Fibroblast of mammary gland (primary cell): ENCODE measurements around the gene MARVELD3.
"Not testable (repeated sequence)": the region's sequence is repeated elsewhere in the genome, so short reads cannot be mapped to it uniquely, and the experiment has no call there.

Source experiments
- DNase-seq: peaks from one replicate; pipeline ENCODE4 v3.0.0-alpha.2; 2010; ENCODE audit warnings: low read depth
- H3K4me3 ChIP-seq: 2 replicates; pipeline ENCODE4 v1.5.1; 2011; ENCODE audit warnings: low read depth, mild to moderate bottlenecking, low read length, moderate library complexity; ENCODE audit not compliant: control insufficient read depth
- CTCF ChIP-seq: conservative IDR thresholded peaks from 2 replicates; pipeline ENCODE4 v1.5.1; 2011; ENCODE audit warnings: low read depth, low read length, inconsistent platforms; ENCODE audit not compliant: control insufficient read depth, insufficient read depth

MARVELD3 gene, protein sequence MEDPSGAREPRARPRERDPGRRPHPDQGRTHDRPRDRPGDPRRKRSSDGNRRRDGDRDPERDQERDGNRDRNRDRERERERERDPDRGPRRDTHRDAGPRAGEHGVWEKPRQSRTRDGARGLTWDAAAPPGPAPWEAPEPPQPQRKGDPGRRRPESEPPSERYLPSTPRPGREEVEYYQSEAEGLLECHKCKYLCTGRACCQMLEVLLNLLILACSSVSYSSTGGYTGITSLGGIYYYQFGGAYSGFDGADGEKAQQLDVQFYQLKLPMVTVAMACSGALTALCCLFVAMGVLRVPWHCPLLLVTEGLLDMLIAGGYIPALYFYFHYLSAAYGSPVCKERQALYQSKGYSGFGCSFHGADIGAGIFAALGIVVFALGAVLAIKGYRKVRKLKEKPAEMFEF

GRCh38 chr16:71626018-71626857, at the start of gene MARVELD3:
Gene MARVELD3 (plus strand): TSS chr16:71626184. CDS start chr16:71626230, 46 bp downstream.
- DNase-seq: no peak
- H3K4me3 ChIP-seq: peak within 1 kb of the TSS; percentile 25

DNA sequence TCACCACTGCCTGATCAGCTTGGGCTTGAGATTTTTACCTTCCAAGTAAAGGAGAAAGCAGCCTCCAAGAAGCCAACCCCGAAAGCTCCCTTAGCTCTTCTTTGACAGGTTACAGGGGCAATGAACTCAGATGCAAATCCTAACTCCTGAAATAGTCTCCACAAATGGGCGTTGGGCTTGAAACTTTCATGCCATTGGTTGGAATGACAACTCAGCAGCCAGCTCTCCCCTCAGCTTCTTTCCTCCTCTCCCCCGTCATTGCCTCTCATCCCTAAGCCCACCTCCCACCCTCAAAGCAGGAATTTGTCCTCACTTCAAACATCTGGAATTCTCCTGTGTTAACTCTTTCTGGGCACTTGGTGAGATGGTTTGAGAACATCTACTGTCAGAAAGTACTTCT, 49.0 kb upstream of the MARVELD3 start, which contains the start of gene TAT:
Gene TAT, minus strand, starts transcription at position 122 of the 400 bp plus-strand sequence. CDS start 677 bp downstream, outside the sequence.
- DNase-seq: no peak
- no peak for TF ChIP-seq CTCF
- no peak within 1 kb of the TSS for H3K4me3 ChIP-seq

More at GRCh38 chr16:71626018-71626857, at the start of gene MARVELD3:
- no peak for TF ChIP-seq CTCF

- not testable (repeated sequence) for DNase-seq, H3K4me3 ChIP-seq
These were observed 43.5 kb upstream of the MARVELD3 start for GRCh38 chr16:71582553-71582848.

DNA sequence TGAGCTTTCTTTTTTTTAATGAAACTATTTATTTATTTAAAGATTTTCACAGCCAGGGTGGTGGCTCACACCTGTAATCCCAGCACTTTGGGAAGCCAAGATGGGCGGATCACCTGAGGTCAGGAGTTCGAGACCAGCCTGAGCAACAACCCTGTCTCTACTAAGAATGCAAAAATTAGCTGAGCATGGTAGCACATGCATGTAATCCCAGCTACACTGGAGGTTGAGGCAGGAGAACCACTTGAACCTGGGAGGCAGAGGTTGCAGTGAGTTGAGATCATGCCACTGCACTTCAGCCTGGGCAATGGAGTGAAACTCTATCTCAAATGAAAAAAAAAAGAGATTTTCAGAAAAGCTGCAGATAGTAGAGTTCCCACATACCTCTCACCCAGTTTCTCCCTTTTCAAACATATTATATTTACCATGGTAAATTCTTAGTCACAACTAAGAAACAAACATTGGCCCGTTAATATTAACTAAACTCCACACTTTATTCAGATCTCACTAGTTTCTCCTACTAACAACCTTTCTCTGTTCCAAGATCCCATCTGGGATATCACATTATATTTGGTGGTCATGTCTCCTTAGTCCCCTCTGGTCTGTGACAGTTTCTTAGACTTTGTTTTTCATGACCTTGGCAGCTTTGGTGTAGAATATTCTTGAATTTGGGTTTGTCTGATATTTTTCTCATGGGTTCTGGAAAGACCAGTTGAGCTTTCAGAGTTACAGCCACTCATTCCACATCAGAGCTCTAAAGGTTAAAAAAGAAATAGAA, 41.3 kb upstream of the MARVELD3 start:
- DNase-seq: no peak
- TF ChIP-seq CTCF: no peak
- H3K4me3 ChIP-seq: no peak overlapping the region

DNA sequence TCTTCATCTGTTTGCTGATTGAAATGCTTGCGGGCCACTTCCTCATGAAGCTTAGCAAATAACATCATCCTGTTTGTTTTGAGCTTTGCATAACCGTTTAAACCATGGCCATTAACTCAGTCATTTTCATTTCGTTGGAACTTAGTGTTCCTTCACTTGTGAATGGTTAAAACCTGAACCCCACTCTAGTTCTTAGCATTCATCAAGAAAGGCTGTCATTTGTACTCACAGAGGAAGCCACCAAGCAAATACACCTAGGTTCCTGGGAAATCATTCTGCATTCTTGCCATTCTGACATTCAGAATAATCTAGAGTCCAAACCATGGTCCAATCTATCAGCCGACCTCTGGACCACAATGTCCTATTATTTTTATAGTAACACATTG, 40.7 kb upstream of the MARVELD3 start:
- no peak for DNase-seq
- TF ChIP-seq CTCF: no peak
- no peak overlapping the region for H3K4me3 ChIP-seq

DNA sequence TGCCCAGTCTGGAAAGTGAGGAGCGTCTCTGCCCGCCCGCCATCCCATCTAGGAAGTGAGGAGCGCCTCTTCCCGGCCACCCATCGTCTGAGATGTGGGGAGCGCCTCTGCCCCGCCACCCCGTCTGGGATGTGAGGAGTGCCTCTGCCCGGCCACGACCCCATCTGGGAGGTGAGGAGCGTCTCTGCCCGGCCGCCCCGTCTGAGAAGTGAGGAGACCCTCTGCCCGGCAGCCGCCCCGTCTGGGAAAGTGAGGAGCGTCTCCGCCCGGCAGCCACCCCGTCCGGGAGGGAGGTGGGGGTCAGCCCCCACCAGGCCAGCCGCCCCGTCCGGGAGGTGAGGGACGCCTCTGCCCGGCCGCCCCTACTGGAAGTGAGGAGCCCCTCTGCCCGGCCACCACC, 36.6 kb upstream of the MARVELD3 start:
- not testable (repeated sequence) for H3K4me3 ChIP-seq

DNA sequence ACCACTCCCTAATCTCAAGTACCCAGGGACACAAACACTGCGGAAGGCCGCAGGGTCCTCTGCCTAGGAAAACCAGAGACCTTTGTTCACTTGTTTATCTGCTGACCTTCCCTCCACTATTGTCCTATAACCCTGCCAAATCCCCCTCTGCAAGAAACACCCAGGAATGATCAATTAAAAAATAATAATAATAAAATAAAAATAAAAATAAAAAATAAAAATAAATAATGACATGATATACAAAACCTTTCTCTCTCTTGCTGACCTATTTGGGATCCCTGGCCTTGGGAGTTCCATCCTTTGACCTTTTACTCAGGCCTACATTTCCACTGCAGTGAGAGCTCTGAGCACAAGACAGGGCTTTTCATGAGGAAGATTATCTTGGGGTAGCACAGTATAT, 35.9 kb upstream of the MARVELD3 start:
- DNase-seq: not testable (repeated sequence)

More for the DNA sequence above, 36.6 kb upstream of the MARVELD3 start:
- DNase-seq: not testable (repeated sequence)

GRCh38 chr16:71590584-71590983, 35.4 kb upstream of the MARVELD3 start:
- DNase-seq: no peak
- no peak overlapping the region for H3K4me3 ChIP-seq
- TF ChIP-seq CTCF: no peak

More for the DNA sequence above, 35.9 kb upstream of the MARVELD3 start:
- not testable (repeated sequence) for H3K4me3 ChIP-seq
